Activated CD8-positive, alpha-beta memory T cell treated with anti-CD3 and anti-CD28 coated beads, Interleukin-2, amount 50 U/mL, for 48 hours (primary cell): ENCODE data around the gene MAD1L1.

Experiments used
- DNase-seq: peaks from one replicate; pipeline ENCODE4 v3.0.0-alpha.2; 2020

The MAD1L1 gene

GRCh38 chr7:1853431-1853985 is 379.2 kb downstream of the MAD1L1 start:
- no peak for DNase-seq

GRCh38 chr7:1852517-1853430 is 380.0 kb downstream of the MAD1L1 start:
- no peak for DNase-seq

- DNase-seq: no peak
These were observed 380.8 kb downstream of the MAD1L1 start for GRCh38 chr7:1851721-1852516.

GRCh38 chr7:1850976-1851571 is 381.7 kb downstream of the MAD1L1 start:
- no peak for DNase-seq

GRCh38 chr7:1850111-1850975 is 382.4 kb downstream of the MAD1L1 start:
- no peak for DNase-seq

GRCh38 chr7:1849351-1850041 is 383.2 kb downstream of the MAD1L1 start:
- no peak for DNase-seq

- no peak for DNase-seq
These were observed 383.8 kb downstream of the MAD1L1 start for GRCh38 chr7:1848911-1849311.

GRCh38 chr7:1848013-1848640 is 384.6 kb downstream of the MAD1L1 start:
- no peak for DNase-seq

- no peak for DNase-seq
These were observed 385.3 kb downstream of the MAD1L1 start for GRCh38 chr7:1847260-1848001.

- no peak for DNase-seq
These were observed 386.2 kb downstream of the MAD1L1 start for GRCh38 chr7:1846331-1847065.

- DNase-seq: no peak
These were observed 387.0 kb downstream of the MAD1L1 start for GRCh38 chr7:1845536-1846311.

GRCh38 chr7:1844951-1845390 is 387.8 kb downstream of the MAD1L1 start:
- no peak for DNase-seq

GRCh38 chr7:1844336-1844950 is 388.3 kb downstream of the MAD1L1 start:
- no peak for DNase-seq

GRCh38 chr7:1843921-1844335 is 388.8 kb downstream of the MAD1L1 start:
- DNase-seq: no peak

GRCh38 chr7:1843271-1843861 is 389.4 kb downstream of the MAD1L1 start:
- DNase-seq: no peak

- no peak for DNase-seq
These were observed 390.2 kb downstream of the MAD1L1 start for GRCh38 chr7:1842321-1843221.
